ENCODE measurements around the gene CCT8.

- no peak for TF ChIP-seq CTCF (IDR thresholded peaks at IDR 0.05)
- no peak for TF ChIP-seq EZH2 (IDR thresholded peaks at IDR 0.05; ENCODE audit: borderline replicate concordance, insufficient read depth, low read depth, low read length, poor library complexity, severe bottlenecking)
These were observed 42.5 kb downstream of the CCT8 start for GRCh38 chr21:29030909-29031308.
